Neural cell (in vitro differentiated cells): ENCODE results near the gene FNBP1. TPM values are rescaled to one million over a fixed set of nuclear protein-coding genes. Genes with fewer than 3 reads are reported as not detected.

Experiments
- H2AFZ ChIP-seq: fragments of 200-600, 300-800 bp; sonication (generic), shearing (Covaris generic); 2 replicates; pipeline ENCODE4 v1.6.0; 2014; ENCODE audit warnings: low read depth, mild to moderate bottlenecking, antibody characterized with exemption, low read length, moderate library complexity
- H3F3A ChIP-seq: fragments of 200-600 bp; shearing (Covaris generic); 2 replicates; pipeline ENCODE4 v1.6.1; 2016; ENCODE audit warnings: mild to moderate bottlenecking, moderate library complexity, mixed read lengths, antibody characterized with exemption, low read length; ENCODE audit not compliant: insufficient read depth, poor library complexity, severe bottlenecking
- H3K27ac ChIP-seq: fragments of 200-600, 300-800 bp; sonication (generic), shearing (Covaris generic); 2 replicates; pipeline ENCODE4 v1.5.1; 2014; ENCODE audit warnings: mild to moderate bottlenecking, low read length, moderate library complexity
- H3K27me3 ChIP-seq: fragments of 300-800, 200-600 bp; sonication (generic), shearing (Covaris generic); 2 replicates; pipeline ENCODE4 v1.6.0; 2014; ENCODE audit warnings: mild to moderate bottlenecking, low read depth, low read length, moderate library complexity; ENCODE audit not compliant: insufficient read depth
- H3K36me3 ChIP-seq: fragments of 300-800, 200-600 bp; sonication (generic), shearing (Covaris generic); 2 replicates; pipeline ENCODE4 v1.5.1; 2014; ENCODE audit warnings: mild to moderate bottlenecking, antibody characterized with exemption, low read length, moderate library complexity; ENCODE audit not compliant: insufficient read depth
- H3K4me2 ChIP-seq: fragments of 300-800, 200-600 bp; sonication (generic), shearing (Covaris generic); 2 replicates; pipeline ENCODE4 v1.6.0; 2014; ENCODE audit warnings: mild to moderate bottlenecking, low read length
- H3K4me3 ChIP-seq: fragments of 300-800, 200-600 bp; sonication (generic), shearing (Covaris generic); 2 replicates; pipeline ENCODE4 v1.5.1; 2014; ENCODE audit warnings: mild to moderate bottlenecking, low read length, moderate library complexity
- H3K79me2 ChIP-seq: fragments of 200-600 bp; shearing (Covaris generic); replicated peaks from 2 replicates; pipeline ENCODE4 v1.6.0; 2014; ENCODE audit warnings: mild to moderate bottlenecking, low read length, moderate library complexity; ENCODE audit not compliant: insufficient read depth
- H3K9ac ChIP-seq: fragments of 300-800, 200-600 bp; sonication (generic), shearing (Covaris generic); 2 replicates; pipeline ENCODE4 v1.6.1; 2016; ENCODE audit warnings: mild to moderate bottlenecking, low read length, mixed read lengths
- H3K9me2 ChIP-seq: fragments of 200-600 bp; shearing (Covaris generic); 2 replicates; pipeline ENCODE4 v1.6.1; 2016; ENCODE audit warnings: mild to moderate bottlenecking, low read length, mixed read lengths; ENCODE audit not compliant: insufficient read depth
- H3K9me3 ChIP-seq: fragments of 200-600, 300-800 bp; sonication (generic), shearing (Covaris generic); 2 replicates; pipeline ENCODE4 v1.6.1; 2016; ENCODE audit warnings: mild to moderate bottlenecking, mixed run types, low read length, moderate library complexity, mixed read lengths
- H4K20me1 ChIP-seq: fragments of 200-600 bp; shearing (Covaris generic); 2 replicates; pipeline ENCODE4 v1.6.1; 2016; ENCODE audit warnings: mild to moderate bottlenecking, mixed run types; ENCODE audit not compliant: insufficient read depth
- CTCF ChIP-seq: fragments of 450-650 bp; IDR thresholded peaks from 2 replicates; pipeline ENCODE4 v1.5.1; 2014; ENCODE audit warnings: antibody characterized with exemption, mild to moderate bottlenecking, moderate library complexity; ENCODE audit not compliant: poor library complexity, severe bottlenecking
- EP300 ChIP-seq: fragments of 450-650 bp; conservative IDR thresholded peaks from 2 replicates; pipeline ENCODE4 v1.6.1; 2014; ENCODE audit warnings: antibody characterized with exemption, mild to moderate bottlenecking, moderate library complexity; ENCODE audit not compliant: poor library complexity, severe bottlenecking
- EZH2 ChIP-seq: fragments of 200-600, 300-800 bp; shearing (Covaris generic), sonication (generic); IDR thresholded peaks from 2 replicates; pipeline ENCODE4 v1.6.1; 2014; ENCODE audit warnings: antibody characterized with exemption, low read length, borderline replicate concordance, mild to moderate bottlenecking; ENCODE audit not compliant: insufficient read depth, poor library complexity, severe bottlenecking
- MXI1 ChIP-seq: fragments of 450-650 bp; conservative IDR thresholded peaks from 2 replicates; pipeline ENCODE4 v1.6.1; 2014; ENCODE audit warnings: antibody characterized with exemption, mild to moderate bottlenecking; ENCODE audit not compliant: poor library complexity, severe bottlenecking
- POLR2AphosphoS5 ChIP-seq: IDR thresholded peaks from 2 replicates; pipeline ENCODE4 v1.6.1; 2012
- RAD21 ChIP-seq: fragments of 450-650 bp; conservative IDR thresholded peaks from 2 replicates; pipeline ENCODE4 v1.6.1; 2014; ENCODE audit warnings: antibody characterized with exemption, mild to moderate bottlenecking, moderate library complexity
- REST ChIP-seq: IDR thresholded peaks from 2 replicates; pipeline ENCODE4 v1.6.1; 2012; ENCODE audit warnings: borderline replicate concordance
- SMC3 ChIP-seq: fragments of 450-650 bp; conservative IDR thresholded peaks from 2 replicates; pipeline ENCODE4 v1.6.1; 2014; ENCODE audit warnings: antibody characterized with exemption, mild to moderate bottlenecking, moderate library complexity; ENCODE audit not compliant: poor library complexity
- TAF1 ChIP-seq: IDR thresholded peaks from 2 replicates; pipeline ENCODE4 v1.6.1; 2012; ENCODE audit warnings: low read depth
- polyA plus RNA-seq: library from polyadenylated mRNA; depleted of rRNA; stranded (reverse); fragments of >200 nt; gene quantifications from 2 replicates; pipeline ENCODE4 v1.2.3, GENCODE V29; 2014

FNBP1 gene
- polyA plus RNA-seq, 1 donor from 2014 or later = 16.6 TPM

GRCh38 chr9:129968690-129969485 lies 74.1 kb downstream of the FNBP1 start:
- no peaks in the 10 kb centered on the region for H3K36me3 ChIP-seq
- H3F3A ChIP-seq = no peaks in the 10 kb centered on the region
- H3K4me3 ChIP-seq = no peak overlapping the region
- TF ChIP-seq MXI1 (no peak), EZH2 (no peak), TAF1 (no peak), POLR2AphosphoS5 (no peak), SMC3 (no peak), REST (no peak), RAD21 (no peak), EP300 (no peak), CTCF (no peak)
- no peaks in the 10 kb centered on the region for H3K27me3 ChIP-seq
- H3K9me2 ChIP-seq = no peaks in the 10 kb centered on the region
- no peaks in the 10 kb centered on the region for H4K20me1 ChIP-seq
- H3K9ac ChIP-seq = no peak overlapping the region
- H3K79me2 ChIP-seq = no peaks in the 10 kb centered on the region
- no peak overlapping the region for H2AFZ ChIP-seq
- no peaks in the 10 kb centered on the region for H3K9me3 ChIP-seq
- no peak overlapping the region for H3K4me2 ChIP-seq
- no peak overlapping the region for H3K27ac ChIP-seq

GRCh38 chr9:129964901-129965734 lies 77.9 kb downstream of the FNBP1 start:
- H3K9me3 ChIP-seq = no peaks in the 10 kb centered on the region
- TF ChIP-seq EP300 (no peak), MXI1 (no peak), POLR2AphosphoS5 (no peak), RAD21 (no peak), TAF1 (no peak), CTCF (no peak), EZH2 (no peak), SMC3 (no peak), REST (no peak)
- H3K9ac ChIP-seq = no peak overlapping the region
- no peaks in the 10 kb centered on the region for H3K79me2 ChIP-seq
- no peak overlapping the region for H2AFZ ChIP-seq
- H3K27me3 ChIP-seq = no peaks in the 10 kb centered on the region
- no peak overlapping the region for H3K4me3 ChIP-seq
- H3K36me3 ChIP-seq = no peaks in the 10 kb centered on the region
- H3K4me2 ChIP-seq = no peak overlapping the region
- H3K9me2 ChIP-seq = no peaks in the 10 kb centered on the region
- no peak overlapping the region for H3K27ac ChIP-seq
- no peaks in the 10 kb centered on the region for H4K20me1 ChIP-seq
- H3F3A ChIP-seq = no peaks in the 10 kb centered on the region
